GM12891 (cell line): ENCODE data around the gene DAP3. TPM values are rescaled to one million over a fixed set of nuclear protein-coding genes. Genes with fewer than 3 reads are reported as not detected.
"Not testable (repeated sequence)": the region's sequence is repeated elsewhere in the genome, so short reads cannot be mapped to it uniquely, and the experiment has no call there.

ENCODE experiments used
- DNase-seq: peaks from one replicate; pipeline ENCODE4 v3.0.0; 2011; ENCODE audit warnings: low spot score; ENCODE audit not compliant: insufficient read length
- FAIRE-seq: peaks from 2 replicates; lab custom pipeline; 2011; peaks lifted over from hg19 to GRCh38; lab: Jason Lieb, UNC
- PAX5 ChIP-seq: IDR thresholded peaks from 2 replicates; pipeline ENCODE4 v1.6.1; 2011; ENCODE audit warnings: low read length, moderate library complexity, mild to moderate bottlenecking; ENCODE audit not compliant: insufficient read depth, severe bottlenecking
- POLR2A ChIP-seq: IDR thresholded peaks from 2 replicates; pipeline ENCODE4 v1.6.1; 2011; ENCODE audit warnings: low read depth, low read length, control low read depth
- POLR2AphosphoS5 ChIP-seq: IDR thresholded peaks from 2 replicates; pipeline ENCODE4 v1.6.1; 2011; ENCODE audit warnings: low read depth, low read length, control low read depth
- POU2F2 ChIP-seq: IDR thresholded peaks from 2 replicates; pipeline ENCODE4 v1.6.1; 2011; ENCODE audit warnings: low read depth, mild to moderate bottlenecking, control low read depth, low read length, moderate library complexity
- SPI1 ChIP-seq: IDR thresholded peaks from 2 replicates; pipeline ENCODE4 v1.6.1; 2011; ENCODE audit warnings: low read depth, low read length, control low read depth
- TAF1 ChIP-seq: IDR thresholded peaks from 2 replicates; pipeline ENCODE4 v1.6.1; 2011; ENCODE audit warnings: low read depth, low read length, control low read depth
- polyA plus RNA-seq: library from polyadenylated mRNA; unstranded; fragments of >200 nt; gene quantifications from one replicate; pipeline ENCODE4 v1.2.1, GENCODE V29; 2012; ENCODE audit warnings: low read depth, missing spikeins, inconsistent platforms; ENCODE audit not compliant: missing spikeins

The DAP3 gene
- 94.4 TPM for polyA plus RNA-seq

DNA sequence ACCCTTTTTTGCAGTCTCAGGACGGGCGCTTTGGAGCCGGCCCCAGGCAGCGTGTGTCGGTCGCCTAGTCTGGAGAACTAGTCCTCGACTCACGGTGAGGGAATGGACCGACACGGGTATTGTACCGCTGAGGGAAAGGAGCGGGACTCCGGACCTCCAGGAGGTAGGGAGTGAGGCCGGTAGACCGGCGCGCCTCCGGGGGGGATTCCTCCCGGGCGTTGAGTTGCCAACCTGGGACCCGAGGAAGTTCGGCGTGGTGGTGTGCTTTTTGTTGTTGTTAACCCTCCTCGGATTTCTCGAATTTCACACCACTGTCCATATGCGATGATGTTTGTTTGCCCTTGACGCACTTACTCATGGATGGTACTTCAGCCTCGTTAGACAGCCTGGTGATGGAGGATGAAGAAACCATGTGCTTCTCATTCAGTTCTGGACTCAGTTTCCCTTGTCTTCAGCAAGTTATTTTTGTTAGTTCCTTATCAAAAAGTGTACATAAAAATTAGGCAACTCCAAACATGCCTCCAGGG lies at the start of gene DAP3:
TSS of gene DAP3 (plus strand) at position 11 of the 527 bp plus-strand sequence. CDS start 20,689 bp downstream, outside the sequence.
- not testable (repeated sequence) for FAIRE-seq
- DNase-seq, result peak; percentile 76

DNA sequence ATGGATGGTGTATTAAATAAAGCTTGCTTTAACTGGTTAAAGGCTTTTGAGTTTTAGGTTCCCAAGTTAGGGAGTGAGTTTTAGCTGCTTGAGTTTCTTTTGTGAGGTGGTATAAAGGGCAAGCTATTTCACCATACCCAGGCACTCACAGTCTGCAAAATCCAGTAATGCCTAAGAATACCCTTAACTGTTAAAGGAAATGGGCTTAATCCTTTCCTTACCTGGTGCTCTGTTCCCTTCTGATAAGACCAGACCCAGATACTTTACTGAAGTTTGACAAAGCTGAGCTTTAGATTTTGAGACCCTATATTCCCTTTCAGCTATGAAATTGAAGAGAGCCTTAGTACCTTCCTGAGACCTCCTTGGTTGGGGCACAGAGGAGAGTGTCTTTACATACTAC lies 48.5 kb upstream of the DAP3 start:
- FAIRE-seq (no peak), DNase-seq (no peak)
- TF ChIP-seq POLR2AphosphoS5, result no peak
- no peak for TF ChIP-seq PAX5
- TF ChIP-seq POLR2A, result no peak
- no peak for TF ChIP-seq POU2F2
- no peak for TF ChIP-seq TAF1
- TF ChIP-seq SPI1, result no peak

More for the DNA sequence above, at the start of gene DAP3:
- TF ChIP-seq POLR2A (peak; percentile 77), TAF1 (peak; percentile 67; the same call in 1 of the 2 replicates)

- not testable (repeated sequence) for FAIRE-seq, DNase-seq
Observed at GRCh38 chr1:155642559-155643180, 46.2 kb upstream of the DAP3 start.

DNA sequence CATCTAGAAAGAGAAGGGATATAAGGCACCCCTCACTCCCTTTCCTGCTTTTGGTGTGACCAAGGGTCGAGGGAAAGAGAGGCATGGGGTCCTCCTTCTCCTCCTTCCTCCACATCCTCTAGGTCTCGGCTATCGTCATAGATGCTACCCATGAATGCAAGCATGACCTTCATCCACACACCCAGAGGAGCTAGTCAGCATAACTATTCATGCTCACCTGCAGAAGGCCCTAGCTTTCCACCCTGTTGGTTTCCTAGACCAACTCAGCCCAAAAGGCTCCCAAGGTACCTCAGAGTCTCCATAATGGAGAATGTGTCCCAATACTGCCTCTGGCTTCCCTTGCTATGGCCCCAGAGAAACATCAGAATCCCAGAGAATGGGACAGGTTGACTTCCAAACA lies 45.7 kb upstream of the DAP3 start:
- FAIRE-seq (no peak), DNase-seq (no peak)
- TF ChIP-seq POLR2AphosphoS5 (no peak), SPI1 (no peak), PAX5 (no peak), TAF1 (no peak), POLR2A (no peak), POU2F2 (no peak)

DNA sequence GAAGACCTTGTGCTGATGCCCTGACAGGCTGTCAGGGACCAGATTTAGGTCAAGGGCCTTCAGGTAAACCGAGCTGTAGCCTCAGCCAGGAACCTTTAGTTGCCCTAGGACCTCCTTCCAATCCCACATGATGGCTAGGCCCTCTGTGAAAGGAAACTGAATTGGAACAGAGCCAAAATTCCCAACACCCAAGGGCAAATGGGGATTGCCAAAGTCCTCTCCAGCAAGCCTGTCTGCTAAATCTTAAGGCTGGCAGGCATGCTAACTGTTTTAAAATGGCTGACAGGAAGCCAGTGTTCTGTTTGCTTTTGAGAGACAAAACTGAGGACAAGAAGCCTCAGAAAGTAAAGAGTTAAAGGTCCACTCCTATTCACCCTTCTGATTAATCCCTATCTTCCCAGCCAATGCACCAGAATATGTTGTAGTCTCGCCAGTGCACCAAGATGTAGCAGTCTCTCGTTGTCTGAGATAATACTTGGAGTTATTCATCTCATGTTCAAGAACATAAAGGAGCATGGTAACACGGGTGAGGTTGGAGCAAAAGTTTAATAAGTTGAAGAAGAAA lies 43.8 kb upstream of the DAP3 start:
- FAIRE-seq (no peak), DNase-seq (no peak)
- TF ChIP-seq TAF1, result no peak
- no peak for TF ChIP-seq POLR2AphosphoS5
- no peak for TF ChIP-seq SPI1
- no peak for TF ChIP-seq POLR2A

DNA sequence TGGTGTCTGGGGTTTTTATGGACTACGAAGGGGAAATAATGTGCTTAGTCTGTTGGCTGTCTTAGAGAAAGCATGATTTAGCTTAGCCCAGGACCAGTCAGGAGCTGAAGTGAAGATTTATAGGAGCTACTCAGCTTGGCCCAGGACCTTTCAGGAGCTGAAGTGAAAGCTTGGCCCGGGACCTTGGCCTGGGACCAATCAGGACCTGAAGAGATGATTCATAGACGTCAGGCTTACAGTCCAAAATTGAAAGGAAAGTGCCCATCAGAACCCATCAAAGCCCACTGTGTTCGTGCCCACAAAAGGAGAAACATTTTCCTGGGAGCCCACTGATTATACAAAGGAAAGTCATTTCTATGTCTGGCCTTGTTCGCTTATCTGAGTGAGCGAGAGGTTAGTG lies 43.2 kb upstream of the DAP3 start:
- FAIRE-seq (no peak), DNase-seq (no peak)
- no peak for TF ChIP-seq PAX5
- TF ChIP-seq POU2F2, result no peak
- TF ChIP-seq POLR2A, result no peak
- no peak for TF ChIP-seq POLR2AphosphoS5
- no peak for TF ChIP-seq TAF1
- TF ChIP-seq SPI1, result no peak

DNA sequence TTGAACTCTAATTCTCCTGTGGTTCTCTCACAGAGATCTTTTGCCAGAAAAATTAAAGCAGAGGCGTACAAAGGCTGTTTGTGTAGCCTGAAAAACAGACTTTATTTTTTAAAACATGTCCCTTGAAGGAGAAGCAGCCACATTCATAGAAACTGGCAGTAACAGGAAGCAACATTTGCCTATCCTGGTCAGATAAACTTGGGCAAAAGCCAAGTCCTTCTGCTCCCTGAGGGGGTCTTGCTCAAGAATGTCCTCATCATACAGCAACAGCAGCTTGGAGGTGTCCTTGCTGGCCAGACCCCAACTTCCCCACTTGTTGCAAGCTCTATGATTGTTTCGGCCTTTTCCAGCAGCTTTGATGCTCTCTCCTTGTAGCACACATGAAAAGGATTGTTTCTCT lies 42.6 kb upstream of the DAP3 start:
- FAIRE-seq (no peak), DNase-seq (no peak)

GRCh38 chr1:155648207-155649147 lies 40.4 kb upstream of the DAP3 start:
- TF ChIP-seq POLR2AphosphoS5 (no peak), TAF1 (no peak), POLR2A (no peak), PAX5 (no peak), SPI1 (no peak), POU2F2 (no peak)
- FAIRE-seq, result peak; percentile 5
- no peak for DNase-seq

More for the DNA sequence above, 42.6 kb upstream of the DAP3 start:
- TF ChIP-seq POU2F2 (no peak), TAF1 (no peak), POLR2AphosphoS5 (no peak), POLR2A (no peak), SPI1 (no peak), PAX5 (no peak)

DNA sequence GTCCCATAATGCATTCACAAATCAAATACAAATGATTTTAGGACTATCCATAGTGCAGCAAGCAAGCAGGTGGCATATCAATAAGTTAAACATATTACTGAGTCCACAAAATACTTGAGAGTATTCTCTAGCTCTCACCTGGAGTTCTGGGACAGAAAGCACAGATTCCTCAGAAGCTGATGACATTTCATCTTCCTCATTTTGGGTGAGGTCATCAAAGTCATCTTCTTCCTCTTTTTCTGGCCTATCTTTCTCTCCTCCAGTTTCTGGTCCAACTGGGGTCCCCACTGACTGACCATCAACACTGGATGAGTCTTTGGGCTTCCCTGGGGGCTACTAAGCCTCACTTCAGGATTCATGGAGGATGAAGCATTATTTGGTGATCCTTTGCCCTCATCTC lies 39.2 kb upstream of the DAP3 start:
- TF ChIP-seq PAX5 (no peak), TAF1 (no peak), POLR2AphosphoS5 (no peak), POLR2A (no peak), POU2F2 (no peak), SPI1 (no peak)
- FAIRE-seq, result no peak
- no peak for DNase-seq

DNA sequence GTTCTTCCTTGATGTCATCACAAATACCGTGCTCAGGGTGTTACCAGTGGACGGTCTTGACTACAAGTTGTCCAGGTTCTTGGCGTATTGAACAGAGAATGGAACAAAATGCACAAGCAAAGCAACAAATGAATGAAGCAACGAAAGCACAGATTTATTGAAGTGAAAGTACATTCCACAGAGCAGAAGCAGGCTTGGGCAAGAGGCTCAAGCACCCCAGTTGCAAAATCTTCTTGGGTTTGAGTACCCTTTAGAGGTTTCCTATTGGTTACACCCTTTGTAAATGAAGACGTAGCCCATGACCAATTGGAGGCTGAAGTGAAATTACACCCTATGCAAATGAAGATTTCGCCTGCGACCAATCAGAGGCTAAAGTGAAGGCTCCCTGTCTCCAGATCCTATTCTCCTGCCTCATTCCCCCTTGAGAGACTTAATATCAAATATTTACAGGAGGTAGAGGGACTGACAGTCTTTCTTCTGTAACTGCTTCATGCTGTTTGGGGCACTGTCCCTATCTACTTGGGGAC lies 38.6 kb upstream of the DAP3 start:
- FAIRE-seq (no peak), DNase-seq (no peak)
- TF ChIP-seq TAF1 (no peak), POU2F2 (no peak), SPI1 (no peak), POLR2A (no peak), PAX5 (no peak), POLR2AphosphoS5 (no peak)
